ENCODE measurements around the gene ECI1.
"Not testable (repeated sequence)": the region's sequence is repeated elsewhere in the genome, so short reads cannot be mapped to it uniquely, and the experiment has no call there.

Gene ECI1

GRCh38 chr16:2280981-2281542 lies 29.7 kb upstream of the ECI1 start:
- no peak for DNase-seq (ENCODE audit: extremely low read depth in 1 of 2, low read depth in 1 of 2)

GRCh38 chr16:2280461-2280860 lies 29.1 kb upstream of the ECI1 start:
- DNase-seq (ENCODE audit: extremely low read depth in 1 of 2, low read depth in 1 of 2), result no peak

DNA sequence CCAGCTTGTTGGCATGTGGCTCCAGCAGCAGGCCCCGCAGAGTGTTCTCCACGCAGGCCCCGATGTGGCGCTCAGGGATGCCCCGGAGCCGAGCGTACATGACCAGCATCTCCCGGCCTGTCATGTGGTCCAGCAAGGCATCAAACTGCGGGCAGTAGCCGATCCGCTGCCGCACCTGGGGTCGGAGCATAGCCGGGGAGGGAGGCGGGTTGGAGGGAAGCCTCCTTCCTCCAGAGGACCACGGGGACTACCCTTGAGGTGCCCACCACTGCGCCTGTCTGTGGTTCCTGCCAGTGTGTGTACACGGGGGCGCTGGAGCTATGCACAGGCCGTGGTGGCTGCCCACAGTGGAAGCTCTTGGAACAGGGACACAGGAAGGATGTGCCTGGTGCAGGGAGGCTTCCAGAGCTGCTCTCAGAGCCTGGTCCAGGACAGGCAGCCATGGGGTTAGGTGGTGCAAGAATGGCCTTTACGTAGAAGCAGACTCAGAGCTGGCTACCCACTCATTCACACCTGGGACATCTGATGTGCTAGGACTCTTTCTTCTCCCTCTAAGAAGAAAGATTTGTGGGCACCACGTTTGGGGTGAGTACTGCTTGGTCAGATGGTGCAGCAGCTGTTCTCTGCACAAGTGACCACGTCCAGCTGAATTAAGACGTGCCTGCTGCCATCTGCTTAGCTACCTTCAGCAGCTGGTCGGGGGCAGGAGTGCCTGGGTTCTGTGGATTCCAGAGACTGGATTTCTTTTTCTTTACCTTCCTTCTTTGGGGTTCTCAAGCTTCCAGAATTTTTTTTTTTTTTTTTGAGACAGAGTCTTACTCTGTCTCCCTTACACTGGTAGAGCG lies 27.8 kb upstream of the ECI1 start:
- no peak for DNase-seq (ENCODE audit: extremely low read depth in 1 of 2, low read depth in 1 of 2)

GRCh38 chr16:2278272-2278608 lies 26.9 kb upstream of the ECI1 start:
- no peak for DNase-seq (ENCODE audit: extremely low read depth in 1 of 2, low read depth in 1 of 2)

- DNase-seq (ENCODE audit: extremely low read depth in 1 of 2, low read depth in 1 of 2), result no peak
Observed at GRCh38 chr16:2277466-2278271, 26.3 kb upstream of the ECI1 start.

DNA sequence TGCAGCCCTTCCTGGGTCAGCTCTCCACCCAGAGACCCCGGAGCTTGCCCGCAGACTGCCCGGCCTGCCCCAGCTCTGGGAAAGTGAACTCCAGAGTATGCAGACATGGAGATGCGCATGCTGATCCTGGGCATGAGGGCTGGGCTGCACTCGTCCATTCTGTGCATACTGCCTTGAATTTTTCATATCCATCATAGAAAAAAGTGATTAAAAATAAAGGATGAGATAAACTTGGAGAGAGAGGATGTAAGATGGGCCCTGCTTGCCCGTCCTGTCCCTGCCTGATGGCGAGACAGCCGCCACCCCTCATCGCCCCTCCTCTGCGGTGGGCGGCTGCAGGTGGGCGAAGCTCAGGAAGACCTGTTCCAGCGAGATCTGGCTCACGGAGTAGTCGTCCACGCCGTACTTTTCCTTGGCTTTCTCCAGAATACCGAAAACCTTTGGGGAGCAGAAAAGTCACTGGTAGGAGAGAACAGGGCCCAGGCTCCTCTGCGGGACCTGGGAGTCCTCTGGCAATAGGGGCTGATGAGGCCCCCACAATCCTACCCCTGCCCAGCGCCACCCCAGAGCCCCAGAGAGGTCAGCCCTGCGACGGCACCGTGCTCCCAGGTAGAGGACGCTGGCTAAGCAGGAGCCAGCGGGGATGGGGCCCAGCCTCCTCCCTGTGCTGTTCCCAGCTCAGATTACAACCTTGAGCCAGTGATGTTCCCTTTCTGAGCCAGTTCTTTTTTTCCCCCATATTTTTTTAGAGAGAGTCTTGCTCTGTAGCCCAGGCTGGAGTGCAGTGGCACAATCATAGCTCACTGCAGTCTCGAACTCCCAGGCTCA lies 25.2 kb upstream of the ECI1 start:
- DNase-seq (ENCODE audit: extremely low read depth in 1 of 2, low read depth in 1 of 2), result no peak

DNA sequence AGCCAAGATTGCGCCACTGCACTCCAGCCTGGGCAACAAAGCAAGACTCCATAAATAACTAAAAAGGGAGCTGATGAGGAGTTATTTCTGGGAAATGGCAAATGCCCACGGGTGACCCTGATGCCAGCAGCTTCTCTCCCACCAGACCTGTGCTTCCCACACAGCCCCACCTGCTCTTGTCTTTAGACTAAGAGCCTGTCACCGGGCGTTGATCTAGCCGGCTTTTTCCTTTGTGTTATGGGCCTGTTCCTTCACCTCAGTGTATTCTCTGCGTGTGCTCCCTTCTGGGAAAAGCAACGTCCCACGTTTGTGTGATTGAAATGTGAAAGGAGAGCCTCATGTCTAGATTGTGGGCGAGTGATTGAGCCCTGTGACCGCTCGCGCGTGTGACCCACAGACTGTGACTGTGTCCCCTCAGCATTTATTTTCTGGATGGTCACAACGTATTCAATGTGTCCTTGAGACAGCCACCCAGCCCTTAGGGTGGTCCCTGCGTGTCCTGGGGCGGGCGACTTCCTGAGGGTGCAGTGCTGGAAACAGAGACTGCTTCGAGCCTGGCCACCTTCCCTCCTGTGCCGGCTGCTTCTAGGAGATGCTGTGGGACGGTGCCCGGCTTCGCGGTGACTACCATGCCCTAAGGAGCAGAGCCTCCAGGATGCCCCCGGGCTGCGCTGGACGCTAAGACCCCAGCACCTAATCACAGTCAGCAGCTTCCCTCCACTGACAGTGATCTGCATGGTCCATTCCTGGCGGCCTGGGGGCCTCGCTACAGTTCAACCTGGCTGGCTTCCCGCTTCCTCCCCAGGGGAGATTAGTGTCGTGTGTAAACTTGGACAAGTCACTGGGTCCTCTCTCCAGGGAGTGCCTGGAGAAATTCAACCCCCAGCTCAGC lies 24.3 kb upstream of the ECI1 start:
- DNase-seq (ENCODE audit: extremely low read depth in 1 of 2, low read depth in 1 of 2), result no peak

DNA sequence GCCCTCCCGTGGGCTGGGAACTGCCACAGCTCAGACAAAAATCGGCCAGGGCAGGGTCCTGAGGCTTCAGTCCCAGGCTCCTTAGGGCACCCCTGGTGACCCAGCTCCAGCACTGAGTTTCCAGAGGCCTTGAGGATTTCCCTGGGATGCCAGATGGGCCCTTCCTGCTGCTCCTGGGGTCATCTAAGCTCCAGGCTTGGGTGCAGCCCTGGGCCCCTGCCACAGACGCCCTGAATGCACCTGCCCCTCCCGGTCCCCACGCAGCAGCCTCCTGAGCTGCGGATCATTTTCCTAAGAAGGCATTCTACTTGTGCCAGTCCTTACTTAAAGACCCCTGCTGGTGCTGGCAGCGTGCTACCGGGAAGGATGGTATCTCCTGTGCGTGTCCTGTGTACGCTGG lies 22.5 kb upstream of the ECI1 start:
- no peak for DNase-seq (ENCODE audit: extremely low read depth in 1 of 2, low read depth in 1 of 2)

- DNase-seq (ENCODE audit: extremely low read depth in 1 of 2, low read depth in 1 of 2), result no peak
Observed at GRCh38 chr16:2273484-2273883, 22.1 kb upstream of the ECI1 start.

DNA sequence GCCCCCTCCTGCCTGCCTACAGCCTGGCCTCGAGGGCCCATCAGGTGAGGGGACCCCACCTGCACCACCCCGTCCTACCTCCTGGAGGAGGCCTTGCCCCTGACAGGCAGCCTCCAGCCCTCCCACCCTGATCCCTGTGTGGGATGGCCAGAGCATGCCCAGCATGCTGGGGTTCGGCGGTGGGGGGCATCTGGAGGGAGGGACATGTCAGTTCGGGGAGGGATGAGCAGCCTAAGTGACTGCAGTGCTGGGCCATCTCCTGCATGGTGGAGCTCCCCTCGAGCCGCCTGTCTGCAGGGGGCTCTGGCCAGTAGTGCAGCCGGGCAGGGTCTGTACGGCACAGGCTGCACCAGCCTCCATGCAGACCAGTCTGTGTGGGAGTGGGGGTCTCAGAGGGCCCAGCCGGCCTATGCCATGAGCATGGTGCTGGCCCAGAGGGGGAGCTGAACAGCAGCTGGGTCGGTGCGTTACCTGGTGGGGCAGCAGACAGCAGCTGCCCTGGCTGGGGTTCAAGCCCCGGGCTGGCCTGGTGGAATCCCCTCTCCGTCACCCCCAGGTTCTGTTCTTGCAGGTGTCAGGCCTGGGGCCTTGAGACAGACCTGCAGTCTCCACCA lies 20.6 kb upstream of the ECI1 start:
- DNase-seq (ENCODE audit: extremely low read depth in 1 of 2, low read depth in 1 of 2), result no peak

- DNase-seq (ENCODE audit: extremely low read depth in 1 of 2, low read depth in 1 of 2), result no peak
Observed at GRCh38 chr16:2270588-2271470, 19.4 kb upstream of the ECI1 start.

GRCh38 chr16:2270070-2270462 lies 18.7 kb upstream of the ECI1 start:
- DNase-seq (ENCODE audit: extremely low read depth in 1 of 2, low read depth in 1 of 2), result no peak

- DNase-seq (ENCODE audit: extremely low read depth in 1 of 2, low read depth in 1 of 2), result peak; percentile 88 to 95
Observed at GRCh38 chr16:2267913-2268666, 16.7 kb upstream of the ECI1 start, which contains the start of gene RNPS1. RNPS1 (minus strand) TSS chr16:2268126; CDS start chr16:2264643, 3,483 bp downstream.

DNA sequence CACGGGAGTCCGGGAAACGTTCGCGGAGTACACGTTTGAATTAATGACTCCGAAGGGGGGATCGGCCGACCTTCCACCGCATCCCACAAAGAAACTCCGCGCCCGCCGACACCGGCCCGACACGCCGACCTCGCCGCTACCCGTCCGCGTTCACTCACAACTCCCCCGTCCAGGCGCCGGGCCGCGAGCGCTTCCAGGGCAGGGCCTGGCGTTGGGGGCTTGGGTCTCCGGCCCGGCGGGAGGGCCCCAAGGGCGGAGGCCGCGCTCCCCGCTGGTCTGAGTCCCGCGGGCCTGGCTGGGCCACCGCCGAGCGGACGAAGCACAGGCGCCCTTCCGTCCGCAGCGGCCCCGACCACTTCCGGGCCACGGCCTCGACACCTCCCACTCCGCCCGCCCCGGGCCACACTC lies 16.1 kb upstream of the ECI1 start:
- DNase-seq (ENCODE audit: extremely low read depth in 1 of 2, low read depth in 1 of 2), result not testable (repeated sequence)

DNA sequence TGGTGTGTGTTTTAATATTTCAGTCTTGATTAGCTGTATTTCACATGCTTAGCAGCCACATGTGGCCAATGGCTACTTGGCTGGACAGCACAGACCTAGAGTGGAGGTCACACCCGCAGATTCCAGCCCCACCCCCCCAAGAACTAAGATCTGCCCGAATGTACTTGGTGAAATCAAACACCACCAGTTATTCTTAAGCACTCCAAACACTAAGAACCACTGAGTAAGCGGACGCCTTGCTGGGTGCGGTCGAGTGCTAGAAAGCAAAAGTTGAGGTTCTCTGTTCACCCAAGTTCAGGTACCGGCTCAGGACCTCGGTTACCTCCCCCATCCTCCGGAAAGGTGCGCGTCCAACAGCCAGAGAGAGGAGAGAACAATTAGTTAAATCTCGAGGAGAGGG lies 15.5 kb upstream of the ECI1 start:
- not testable (repeated sequence) for DNase-seq (ENCODE audit: extremely low read depth in 1 of 2, low read depth in 1 of 2)

DNA sequence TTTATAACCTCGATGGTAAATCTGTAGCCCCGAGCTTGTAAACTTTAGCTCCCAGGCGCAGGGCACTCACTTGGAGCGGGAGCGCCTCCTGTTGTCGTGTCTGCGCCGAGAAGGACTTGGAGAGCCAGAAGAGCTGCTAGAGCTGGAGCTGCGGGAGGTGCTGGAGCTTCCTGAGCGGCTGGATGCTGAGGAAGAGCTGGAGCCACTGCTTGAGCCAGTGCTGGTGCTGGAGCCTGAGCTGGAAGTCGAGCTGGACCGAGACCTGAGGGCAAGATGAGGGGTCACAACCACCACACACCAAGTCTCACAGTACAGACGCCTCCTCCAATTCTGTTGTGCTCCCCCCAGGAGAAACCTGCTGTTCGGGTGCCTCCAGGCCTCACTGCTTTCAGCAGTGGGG lies 11.6 kb upstream of the ECI1 start:
- DNase-seq (ENCODE audit: extremely low read depth in 1 of 2, low read depth in 1 of 2), result not testable (repeated sequence)

DNA sequence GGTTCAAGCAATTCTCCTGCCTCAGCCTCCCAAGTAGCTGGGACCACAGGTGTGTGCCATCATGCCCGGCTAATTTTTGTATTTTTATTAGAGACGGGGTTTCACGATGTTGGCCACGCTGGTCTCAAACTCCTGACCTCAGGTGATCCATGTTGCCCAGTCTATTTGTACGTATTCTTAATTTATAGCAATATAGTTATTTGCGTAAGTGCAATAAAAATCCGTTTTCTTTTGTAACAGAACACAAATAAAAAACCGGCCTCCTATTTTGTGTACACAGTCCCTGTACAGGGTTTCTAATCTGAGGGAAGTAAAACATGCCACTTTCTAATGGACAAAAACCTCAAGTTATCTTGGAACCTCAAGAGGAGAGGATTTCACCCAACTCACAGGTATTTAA lies 8.9 kb upstream of the ECI1 start:
- no peak for DNase-seq (ENCODE audit: extremely low read depth in 1 of 2, low read depth in 1 of 2)

DNA sequence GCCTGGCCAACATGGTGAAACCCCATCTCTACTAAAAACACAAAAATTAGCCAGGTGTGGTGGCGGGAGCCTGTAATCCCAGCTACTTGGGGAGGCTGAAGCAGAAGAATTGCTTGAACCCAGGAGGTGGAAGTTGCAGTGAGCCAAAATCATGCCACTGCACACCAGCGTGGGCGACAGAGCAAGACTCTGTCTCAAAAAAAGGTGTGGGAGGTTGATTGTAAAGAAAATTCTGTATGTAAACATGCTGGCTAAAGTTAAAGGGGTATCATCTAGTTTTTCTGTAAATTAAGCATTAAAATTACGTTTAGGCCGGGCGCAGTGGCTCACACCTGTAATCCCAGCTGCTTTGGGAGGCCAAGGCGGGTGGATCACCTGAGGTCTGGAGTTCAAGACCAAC lies 7.1 kb upstream of the ECI1 start:
- not testable (repeated sequence) for DNase-seq (ENCODE audit: extremely low read depth in 1 of 2, low read depth in 1 of 2)
